ENCODE data around the gene PTPRF. TPM values are rescaled to one million over a fixed set of nuclear protein-coding genes. Genes with fewer than 3 reads are reported as not detected.

The PTPRF gene
- total RNA-seq, 6 experiments from 2014 or later = 97.1 to 252 (median 160) TPM

DNA sequence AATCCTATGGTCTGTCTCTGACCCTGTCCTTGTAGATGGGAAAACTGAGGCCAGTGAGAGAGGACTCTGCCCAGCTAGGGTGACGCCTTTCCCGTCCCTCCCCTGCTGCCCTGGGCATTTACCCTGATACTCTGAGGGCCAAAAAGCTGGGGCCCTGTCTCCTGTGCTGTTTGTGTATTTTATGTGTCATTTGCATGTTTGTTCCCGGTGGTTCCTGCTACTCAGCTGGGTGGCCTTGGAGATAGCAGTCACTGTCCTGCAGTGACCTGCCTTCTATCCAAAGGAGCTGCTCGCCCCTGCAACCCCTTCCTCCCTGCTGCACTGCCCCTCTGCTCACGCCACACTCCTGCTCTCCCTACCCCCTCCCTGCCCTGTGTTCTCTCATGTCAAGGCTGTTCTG, 78.1 kb downstream of the PTPRF start:
- ATAC-seq = peak in 1 of 4 donors; percentile 25
- intact Hi-C loops (cut with DNase I) = no loop called here
- Histone ChIP-seq H3K36me3 (peaks cover 0 to 76% (median 30%) of the 10 kb centered on the region in 4 donors), H3K9me3 (no peaks in the 10 kb centered on the region), H3K4me3 (no peak overlapping the region), H3K4me1 (no peaks in the 10 kb centered on the region), H3K27me3 (no peaks in the 10 kb centered on the region), H3K27ac (no peak overlapping the region)
- no peak for TF ChIP-seq POLR2A (IDR thresholded peaks at IDR 0.05)
- TF ChIP-seq, protein P1, sequence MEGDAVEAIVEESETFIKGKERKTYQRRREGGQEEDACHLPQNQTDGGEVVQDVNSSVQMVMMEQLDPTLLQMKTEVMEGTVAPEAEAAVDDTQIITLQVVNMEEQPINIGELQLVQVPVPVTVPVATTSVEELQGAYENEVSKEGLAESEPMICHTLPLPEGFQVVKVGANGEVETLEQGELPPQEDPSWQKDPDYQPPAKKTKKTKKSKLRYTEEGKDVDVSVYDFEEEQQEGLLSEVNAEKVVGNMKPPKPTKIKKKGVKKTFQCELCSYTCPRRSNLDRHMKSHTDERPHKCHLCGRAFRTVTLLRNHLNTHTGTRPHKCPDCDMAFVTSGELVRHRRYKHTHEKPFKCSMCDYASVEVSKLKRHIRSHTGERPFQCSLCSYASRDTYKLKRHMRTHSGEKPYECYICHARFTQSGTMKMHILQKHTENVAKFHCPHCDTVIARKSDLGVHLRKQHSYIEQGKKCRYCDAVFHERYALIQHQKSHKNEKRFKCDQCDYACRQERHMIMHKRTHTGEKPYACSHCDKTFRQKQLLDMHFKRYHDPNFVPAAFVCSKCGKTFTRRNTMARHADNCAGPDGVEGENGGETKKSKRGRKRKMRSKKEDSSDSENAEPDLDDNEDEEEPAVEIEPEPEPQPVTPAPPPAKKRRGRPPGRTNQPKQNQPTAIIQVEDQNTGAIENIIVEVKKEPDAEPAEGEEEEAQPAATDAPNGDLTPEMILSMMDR (IDR thresholded peaks at IDR 0.05) = no peak
- DNase-seq = no peak
- no CpG with 5 or more reads among the region's 5 CpGs for WGBS (ENCODE audit: insufficient coverage, low coverage, low lambda C conversion rate, missing lambda C conversion rate)

DNA sequence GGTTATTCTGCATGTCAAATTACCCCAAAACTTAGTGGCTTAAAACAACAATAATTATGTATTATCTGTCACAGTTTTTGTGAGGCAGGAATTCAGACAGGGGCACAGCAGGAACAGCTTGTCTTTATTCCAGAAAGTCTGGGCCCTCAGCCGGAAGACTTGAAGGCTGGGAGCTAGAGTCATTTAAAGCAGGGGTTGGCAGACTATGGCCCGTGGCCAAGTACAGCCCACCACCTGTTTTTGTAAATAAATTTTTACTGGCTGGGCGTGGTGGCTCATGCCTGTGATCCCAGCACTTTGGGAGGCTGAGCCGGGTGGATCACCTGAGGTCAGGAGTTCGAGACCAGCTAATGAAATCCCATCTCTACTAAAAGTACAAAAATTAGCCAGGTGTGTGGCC, 79.7 kb downstream of the PTPRF start:
- no peaks in the 10 kb centered on the region for H3K27me3 ChIP-seq
- H3K36me3 ChIP-seq = peaks cover 0 to 67% (median 32%) of the 10 kb centered on the region in 4 donors
- H3K4me1 ChIP-seq = no peaks in the 10 kb centered on the region
- ATAC-seq (no peak), DNase-seq (no peak)
- H3K9me3 ChIP-seq = no peaks in the 10 kb centered on the region
- intact Hi-C loops (cut with DNase I) = no loop called here
- no peak for TF ChIP-seq POLR2A (IDR thresholded peaks at IDR 0.05)
- TF ChIP-seq, protein P1 (IDR thresholded peaks at IDR 0.05) = no peak
- WGBS (ENCODE audit: insufficient coverage, low coverage, low lambda C conversion rate, missing lambda C conversion rate) = 97% methylated on average over 5 of the region's 5 CpGs
- no peak overlapping the region for H3K27ac ChIP-seq
- H3K4me3 ChIP-seq = no peak overlapping the region

DNA sequence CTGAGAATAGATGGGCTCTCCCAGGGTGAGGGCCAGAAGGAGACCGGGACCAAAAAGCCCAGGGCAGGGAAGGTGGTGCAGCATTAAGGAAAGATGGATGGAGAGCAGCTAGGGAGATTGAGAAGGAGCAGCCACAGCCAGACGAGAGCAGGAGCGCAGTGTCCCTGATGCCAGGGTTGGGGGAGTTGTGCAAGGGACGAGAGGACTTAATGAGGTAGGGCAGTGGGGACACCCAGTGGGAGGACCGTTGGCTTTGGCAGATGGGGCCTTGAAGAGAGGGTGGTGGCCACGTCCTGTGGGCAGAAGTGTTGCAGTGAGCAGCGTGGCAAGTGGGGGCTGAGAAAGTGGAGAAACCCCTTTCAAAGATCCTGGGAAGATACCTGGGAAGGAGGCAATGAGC, 81.3 kb downstream of the PTPRF start:
- no peaks in the 10 kb centered on the region for H3K27me3 ChIP-seq
- TF ChIP-seq, protein P1 (IDR thresholded peaks at IDR 0.05) = no peak
- no peak for TF ChIP-seq POLR2A (IDR thresholded peaks at IDR 0.05)
- no peak overlapping the region for H3K4me3 ChIP-seq
- no peak for ATAC-seq
- no peak overlapping the region for H3K27ac ChIP-seq
- 72% methylated on average over 7 of the region's 7 CpGs for WGBS (ENCODE audit: insufficient coverage, low coverage, low lambda C conversion rate, missing lambda C conversion rate)
- H3K36me3 ChIP-seq = peaks cover 0 to 58% (median 29%) of the 10 kb centered on the region in 4 donors
- intact Hi-C loops (cut with DNase I) = no loop called here
- no peak for DNase-seq
- H3K9me3 ChIP-seq = no peaks in the 10 kb centered on the region
- no peaks in the 10 kb centered on the region for H3K4me1 ChIP-seq

DNA sequence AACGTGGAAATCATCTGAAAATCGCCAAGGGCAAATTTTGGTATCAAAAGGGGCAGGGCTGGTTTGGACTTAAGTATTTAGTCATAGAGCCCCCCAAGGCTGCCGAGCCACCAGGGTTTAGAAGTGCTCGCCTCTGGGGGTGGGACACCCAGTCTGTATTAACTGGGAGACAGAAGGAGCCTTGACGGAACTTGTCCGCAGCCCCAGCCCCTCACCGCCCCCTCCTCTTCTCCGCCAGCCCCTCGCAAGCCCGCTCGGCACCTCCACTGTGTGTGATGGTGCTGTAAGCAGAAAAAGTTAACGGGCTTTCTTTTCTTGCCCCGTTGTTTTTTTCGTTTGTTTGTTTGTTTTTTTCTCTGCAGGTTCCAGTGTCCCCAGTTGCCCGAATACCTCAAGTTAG, 81.7 kb downstream of the PTPRF start:
- no peak for TF ChIP-seq POLR2A (IDR thresholded peaks at IDR 0.05)
- TF ChIP-seq, protein P1 (IDR thresholded peaks at IDR 0.05) = no peak
- Histone ChIP-seq H3K9me3 (no peaks in the 10 kb centered on the region), H3K4me1 (no peaks in the 10 kb centered on the region), H3K27me3 (no peaks in the 10 kb centered on the region), H3K27ac (no peak overlapping the region), H3K4me3 (no peak overlapping the region), H3K36me3 (peaks cover 0 to 54% (median 29%) of the 10 kb centered on the region in 4 donors)
- intact Hi-C loops (cut with DNase I) = no loop called here
- ATAC-seq = no peak
- WGBS (ENCODE audit: insufficient coverage, low coverage, low lambda C conversion rate, missing lambda C conversion rate) = 79% methylated on average over 8 of the region's 15 CpGs
- DNase-seq = no peak
